ENCODE measurements around the gene CRACR2A.

The CRACR2A gene

GRCh38 chr12:3580094-3580749, 172.7 kb downstream of the CRACR2A start:
- DNase-seq (ENCODE audit: low read depth), result no peak
- TF ChIP-seq CTCF (IDR thresholded peaks at IDR 0.05; ENCODE audit: low read depth, low read length) (no peak), MAX (IDR thresholded peaks at IDR 0.05; ENCODE audit: low read depth, low read length) (no peak), MYC (IDR thresholded peaks at IDR 0.05; ENCODE audit: low read depth, low read length) (no peak), POLR2A (IDR thresholded peaks at IDR 0.05; ENCODE audit: extremely low read depth, insufficient read length) (no peak)

GRCh38 chr12:3579446-3580093, 173.3 kb downstream of the CRACR2A start:
- TF ChIP-seq CTCF (IDR thresholded peaks at IDR 0.05; ENCODE audit: low read depth, low read length), result no peak
- no peak for TF ChIP-seq MAX (IDR thresholded peaks at IDR 0.05; ENCODE audit: low read depth, low read length)
- no peak for TF ChIP-seq MYC (IDR thresholded peaks at IDR 0.05; ENCODE audit: low read depth, low read length)
- TF ChIP-seq POLR2A (IDR thresholded peaks at IDR 0.05; ENCODE audit: extremely low read depth, insufficient read length), result no peak
- peak; percentile 11 for DNase-seq (ENCODE audit: low read depth)
- no peak overlapping the region for H3K4me3 ChIP-seq (ENCODE audit: low read depth, low read length)

More at GRCh38 chr12:3580094-3580749, 172.7 kb downstream of the CRACR2A start:
- no peak overlapping the region for H3K4me3 ChIP-seq (ENCODE audit: low read depth, low read length)

- DNase-seq (ENCODE audit: low read depth), result no peak
- H3K4me3 ChIP-seq (ENCODE audit: low read depth, low read length), result no peak overlapping the region
- TF ChIP-seq CTCF (IDR thresholded peaks at IDR 0.05; ENCODE audit: low read depth, low read length) (no peak), POLR2A (IDR thresholded peaks at IDR 0.05; ENCODE audit: extremely low read depth, insufficient read length) (no peak), MYC (IDR thresholded peaks at IDR 0.05; ENCODE audit: low read depth, low read length) (no peak), MAX (IDR thresholded peaks at IDR 0.05; ENCODE audit: low read depth, low read length) (no peak)
These were observed 174.4 kb downstream of the CRACR2A start for GRCh38 chr12:3578557-3578956.

- TF ChIP-seq MAX (IDR thresholded peaks at IDR 0.05; ENCODE audit: low read depth, low read length), result no peak
- no peak for TF ChIP-seq POLR2A (IDR thresholded peaks at IDR 0.05; ENCODE audit: extremely low read depth, insufficient read length)
- TF ChIP-seq MYC (IDR thresholded peaks at IDR 0.05; ENCODE audit: low read depth, low read length), result no peak
These were observed 176.0 kb downstream of the CRACR2A start for GRCh38 chr12:3576891-3577290.

GRCh38 chr12:3574986-3575385, 177.9 kb downstream of the CRACR2A start:
- H3K4me3 ChIP-seq (ENCODE audit: low read depth, low read length), result no peak overlapping the region
- TF ChIP-seq MAX (IDR thresholded peaks at IDR 0.05; ENCODE audit: low read depth, low read length), result no peak
- TF ChIP-seq POLR2A (IDR thresholded peaks at IDR 0.05; ENCODE audit: extremely low read depth, insufficient read length), result no peak
- TF ChIP-seq MYC (IDR thresholded peaks at IDR 0.05; ENCODE audit: low read depth, low read length), result no peak
- no peak for TF ChIP-seq CTCF (IDR thresholded peaks at IDR 0.05; ENCODE audit: low read depth, low read length)
- DNase-seq (ENCODE audit: low read depth), result no peak

More at GRCh38 chr12:3576891-3577290, 176.0 kb downstream of the CRACR2A start:
- DNase-seq (ENCODE audit: low read depth), result no peak
- no peak overlapping the region for H3K4me3 ChIP-seq (ENCODE audit: low read depth, low read length)

- H3K4me3 ChIP-seq (ENCODE audit: low read depth, low read length), result no peak overlapping the region
- no peak for DNase-seq (ENCODE audit: low read depth)
- no peak for TF ChIP-seq MYC (IDR thresholded peaks at IDR 0.05; ENCODE audit: low read depth, low read length)
- TF ChIP-seq POLR2A (IDR thresholded peaks at IDR 0.05; ENCODE audit: extremely low read depth, insufficient read length), result no peak
- TF ChIP-seq MAX (IDR thresholded peaks at IDR 0.05; ENCODE audit: low read depth, low read length), result no peak
- TF ChIP-seq CTCF (IDR thresholded peaks at IDR 0.05; ENCODE audit: low read depth, low read length), result no peak
These were observed 180.3 kb downstream of the CRACR2A start for GRCh38 chr12:3572560-3572959.

Measured in NB4 (cell line).